ENCODE results near the gene MRPL32. TPM values are rescaled to one million over a fixed set of nuclear protein-coding genes. Genes with fewer than 3 reads are reported as not detected.

MRPL32 gene
- total RNA-seq, 2 experiments from 2014 or later, result 47.2 to 47.4 TPM

- Mint-ChIP-seq H3K36me3 (ENCODE audit: low read depth) (no peaks in the 10 kb centered on the region), H3K27me3 (peaks cover 2% of the 10 kb centered on the region), H3K9me3 (peaks cover 8% of the 10 kb centered on the region), H3K4me1 (no peaks in the 10 kb centered on the region), H3K27ac (no peak overlapping the region), H3K4me3 (no peak overlapping the region)
- DNase-seq, result no peak
- POLR2A ChIA-PET, result no interaction called here
- CTCF ChIA-PET, result no interaction called here
Measured at GRCh38 chr7:42952328-42952727, 20.2 kb downstream of the MRPL32 start.

- Mint-ChIP-seq H3K36me3 (ENCODE audit: low read depth) (no peaks in the 10 kb centered on the region), H3K9me3 (peaks cover 8% of the 10 kb centered on the region), H3K4me3 (no peak overlapping the region), H3K27me3 (peaks cover 2% of the 10 kb centered on the region), H3K4me1 (no peaks in the 10 kb centered on the region), H3K27ac (no peak overlapping the region)
- POLR2A ChIA-PET, result no interaction called here
- CTCF ChIA-PET, result no interaction called here
- DNase-seq, result no peak
Measured at GRCh38 chr7:42953994-42954393, 21.8 kb downstream of the MRPL32 start.

GRCh38 chr7:42956062-42956461 is 23.9 kb downstream of the MRPL32 start:
- Mint-ChIP-seq H3K36me3 (ENCODE audit: low read depth) (no peaks in the 10 kb centered on the region), H3K27ac (no peak overlapping the region), H3K4me1 (no peaks in the 10 kb centered on the region), H3K4me3 (no peak overlapping the region), H3K27me3 (peaks cover 13% of the 10 kb centered on the region), H3K9me3 (peaks cover 8% of the 10 kb centered on the region)
- POLR2A ChIA-PET, result no interaction called here
- CTCF ChIA-PET, result interaction anchor here (0.7 kb wide), 1 partner anchor 15 kb away, joined by 3 read pairs; no protein-coding TSS in a partner anchor
- no peak for DNase-seq

- ChIA-PET POLR2A (no interaction called here), CTCF (no interaction called here)
- H3K4me3 Mint-ChIP-seq, result no peak overlapping the region
- no peaks in the 10 kb centered on the region for H3K4me1 Mint-ChIP-seq
- H3K27ac Mint-ChIP-seq, result no peak overlapping the region
- no peaks in the 10 kb centered on the region for H3K36me3 Mint-ChIP-seq (ENCODE audit: low read depth)
- H3K27me3 Mint-ChIP-seq, result peaks cover 16% of the 10 kb centered on the region
- no peak for DNase-seq
- peaks cover 8% of the 10 kb centered on the region for H3K9me3 Mint-ChIP-seq
Measured at GRCh38 chr7:42959549-42959948, 27.4 kb downstream of the MRPL32 start.

GRCh38 chr7:42960762-42961161 is 28.6 kb downstream of the MRPL32 start:
- H3K9me3 Mint-ChIP-seq, result peaks cover 4% of the 10 kb centered on the region
- ChIA-PET POLR2A (no interaction called here), CTCF (no interaction called here)
- no peaks in the 10 kb centered on the region for H3K36me3 Mint-ChIP-seq (ENCODE audit: low read depth)
- H3K27me3 Mint-ChIP-seq, result peaks cover 16% of the 10 kb centered on the region
- no peaks in the 10 kb centered on the region for H3K4me1 Mint-ChIP-seq
- no peak overlapping the region for H3K27ac Mint-ChIP-seq
- no peak overlapping the region for H3K4me3 Mint-ChIP-seq
- no peak for DNase-seq

GRCh38 chr7:42961170-42961569 is 29.0 kb downstream of the MRPL32 start:
- no peak overlapping the region for H3K27ac Mint-ChIP-seq
- no peaks in the 10 kb centered on the region for H3K4me1 Mint-ChIP-seq
- CTCF ChIA-PET, result no interaction called here
- H3K4me3 Mint-ChIP-seq, result no peak overlapping the region
- H3K27me3 Mint-ChIP-seq, result peaks cover 16% of the 10 kb centered on the region
- POLR2A ChIA-PET, result no interaction called here
- no peak for DNase-seq
- no peaks in the 10 kb centered on the region for H3K36me3 Mint-ChIP-seq (ENCODE audit: low read depth)
- H3K9me3 Mint-ChIP-seq, result peaks cover 3% of the 10 kb centered on the region

- POLR2A ChIA-PET, result no interaction called here
- peaks cover 18% of the 10 kb centered on the region for H3K27me3 Mint-ChIP-seq
- DNase-seq, result no peak
- H3K36me3 Mint-ChIP-seq (ENCODE audit: low read depth), result no peaks in the 10 kb centered on the region
- no peaks in the 10 kb centered on the region for H3K4me1 Mint-ChIP-seq
- H3K27ac Mint-ChIP-seq, result no peak overlapping the region
- H3K9me3 Mint-ChIP-seq, result no peaks in the 10 kb centered on the region
- CTCF ChIA-PET, result no interaction called here
- H3K4me3 Mint-ChIP-seq, result no peak overlapping the region
Measured at GRCh38 chr7:42964293-42964692, 32.1 kb downstream of the MRPL32 start.

- ChIA-PET POLR2A (no interaction called here), CTCF (no interaction called here)
- Mint-ChIP-seq H3K4me1 (no peaks in the 10 kb centered on the region), H3K9me3 (no peaks in the 10 kb centered on the region), H3K27me3 (peaks cover 14% of the 10 kb centered on the region), H3K4me3 (no peak overlapping the region), H3K36me3 (ENCODE audit: low read depth) (no peaks in the 10 kb centered on the region), H3K27ac (no peak overlapping the region)
- DNase-seq, result no peak
Measured at GRCh38 chr7:42964849-42965805, 33.0 kb downstream of the MRPL32 start.

- no peak overlapping the region for H3K27ac Mint-ChIP-seq
- H3K27me3 Mint-ChIP-seq, result peaks cover 7% of the 10 kb centered on the region
- H3K36me3 Mint-ChIP-seq (ENCODE audit: low read depth), result no peaks in the 10 kb centered on the region
- no peak overlapping the region for H3K4me3 Mint-ChIP-seq
- DNase-seq, result no peak
- no peaks in the 10 kb centered on the region for H3K4me1 Mint-ChIP-seq
- H3K9me3 Mint-ChIP-seq, result peaks cover 2% of the 10 kb centered on the region
- POLR2A ChIA-PET, result no interaction called here
- CTCF ChIA-PET, result no interaction called here
Measured at GRCh38 chr7:42967391-42967790, 35.2 kb downstream of the MRPL32 start.

- Mint-ChIP-seq H3K27me3 (peaks cover 7% of the 10 kb centered on the region), H3K27ac (no peak overlapping the region), H3K9me3 (peaks cover 2% of the 10 kb centered on the region), H3K36me3 (ENCODE audit: low read depth) (no peaks in the 10 kb centered on the region), H3K4me1 (no peaks in the 10 kb centered on the region), H3K4me3 (no peak overlapping the region)
- no peak for DNase-seq
- CTCF ChIA-PET, result no interaction called here
- POLR2A ChIA-PET, result no interaction called here
Measured at GRCh38 chr7:42972699-42973500, 40.7 kb downstream of the MRPL32 start.

GRCh38 chr7:42976371-42976770 is 44.2 kb downstream of the MRPL32 start:
- CTCF ChIA-PET, result no interaction called here
- no peak for DNase-seq
- H3K9me3 Mint-ChIP-seq, result no peaks in the 10 kb centered on the region
- H3K4me3 Mint-ChIP-seq, result no peak overlapping the region
- no peak overlapping the region for H3K27ac Mint-ChIP-seq
- H3K4me1 Mint-ChIP-seq, result no peaks in the 10 kb centered on the region
- POLR2A ChIA-PET, result no interaction called here
- no peaks in the 10 kb centered on the region for H3K36me3 Mint-ChIP-seq (ENCODE audit: low read depth)
- peaks cover 13% of the 10 kb centered on the region for H3K27me3 Mint-ChIP-seq

- Mint-ChIP-seq H3K27ac (no peak overlapping the region), H3K36me3 (ENCODE audit: low read depth) (no peaks in the 10 kb centered on the region), H3K4me3 (no peak overlapping the region), H3K27me3 (peaks cover 13% of the 10 kb centered on the region), H3K9me3 (no peaks in the 10 kb centered on the region), H3K4me1 (no peaks in the 10 kb centered on the region)
- ChIA-PET CTCF (no interaction called here), POLR2A (no interaction called here)
- DNase-seq, result no peak
Measured at GRCh38 chr7:42978496-42978895, 46.3 kb downstream of the MRPL32 start.

GRCh38 chr7:42980084-42980483 is 47.9 kb downstream of the MRPL32 start:
- Mint-ChIP-seq H3K27ac (no peak overlapping the region), H3K4me1 (no peaks in the 10 kb centered on the region), H3K9me3 (no peaks in the 10 kb centered on the region), H3K36me3 (ENCODE audit: low read depth) (no peaks in the 10 kb centered on the region), H3K27me3 (peaks cover 15% of the 10 kb centered on the region), H3K4me3 (no peak overlapping the region)
- DNase-seq, result no peak
- ChIA-PET POLR2A (no interaction called here), CTCF (no interaction called here)

- H3K27ac Mint-ChIP-seq, result no peak overlapping the region
- POLR2A ChIA-PET, result no interaction called here
Measured at GRCh38 chr7:42980514-42980913, 48.3 kb downstream of the MRPL32 start.

More at GRCh38 chr7:42980514-42980913, 48.3 kb downstream of the MRPL32 start:
- H3K36me3 Mint-ChIP-seq (ENCODE audit: low read depth), result no peaks in the 10 kb centered on the region
- no peaks in the 10 kb centered on the region for H3K9me3 Mint-ChIP-seq
- no peak overlapping the region for H3K4me3 Mint-ChIP-seq
- H3K4me1 Mint-ChIP-seq, result no peaks in the 10 kb centered on the region
- peaks cover 15% of the 10 kb centered on the region for H3K27me3 Mint-ChIP-seq
- CTCF ChIA-PET, result no interaction called here
- DNase-seq, result no peak

Data from activated CD4-positive, alpha-beta memory T cell treated with anti-CD3 and anti-CD28 coated beads, Interleukin-2, amount 10 ng/mL, durations not matched to agents 7 days and 5 days (primary cell).